Liver (tissue), 3 donors: ENCODE results near the gene GHITM.

Experiments used
- RAD21 ChIP-seq, 2 donors: IDR thresholded peaks; 2 replicates each; pipeline ENCODE4 v1.6.1; 2016; ENCODE audit warnings: antibody characterized with exemption in 2 of 2, mild to moderate bottlenecking in 2 of 2
- YY1 ChIP-seq: IDR thresholded peaks from 2 replicates; pipeline ENCODE4 v1.6.1; 2016; ENCODE audit warnings: antibody characterized with exemption, mild to moderate bottlenecking
- TF ChIP-seq, protein P1 (sequence below): fragments of 150-350 bp; IDR thresholded peaks from 2 replicates; pipeline ENCODE4 v1.5.1; 2017; ENCODE audit warnings: improper control_type of control experiment, low read depth, low read length; ENCODE audit not compliant: missing input control
- TF ChIP-seq, protein P2 (sequence below): IDR thresholded peaks from 2 replicates; pipeline ENCODE4 v1.6.1; 2016; ENCODE audit warnings: antibody characterized with exemption, mild to moderate bottlenecking
- donor health status: healthy.
- donor health status: healthy.

DNA sequence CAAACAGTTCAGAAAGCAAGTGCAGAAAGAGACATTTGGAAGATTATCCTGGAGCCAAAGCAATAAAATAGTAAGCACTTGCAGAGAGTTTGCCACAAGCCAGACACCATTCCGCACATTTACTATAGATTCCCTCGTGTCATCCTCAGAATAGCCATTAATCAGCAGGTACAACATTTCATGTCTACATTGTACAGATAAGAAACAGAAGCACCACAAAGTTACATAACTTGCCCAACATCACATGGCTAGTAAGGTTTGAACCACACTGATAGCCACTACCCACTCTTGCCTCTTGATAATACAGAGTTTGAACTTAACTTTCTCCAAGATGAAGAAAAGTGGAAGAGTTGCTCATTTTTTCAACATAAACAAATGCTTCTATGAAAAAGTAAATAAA lies 40.6 kb upstream of the GHITM start:
- TF ChIP-seq, protein P1, sequence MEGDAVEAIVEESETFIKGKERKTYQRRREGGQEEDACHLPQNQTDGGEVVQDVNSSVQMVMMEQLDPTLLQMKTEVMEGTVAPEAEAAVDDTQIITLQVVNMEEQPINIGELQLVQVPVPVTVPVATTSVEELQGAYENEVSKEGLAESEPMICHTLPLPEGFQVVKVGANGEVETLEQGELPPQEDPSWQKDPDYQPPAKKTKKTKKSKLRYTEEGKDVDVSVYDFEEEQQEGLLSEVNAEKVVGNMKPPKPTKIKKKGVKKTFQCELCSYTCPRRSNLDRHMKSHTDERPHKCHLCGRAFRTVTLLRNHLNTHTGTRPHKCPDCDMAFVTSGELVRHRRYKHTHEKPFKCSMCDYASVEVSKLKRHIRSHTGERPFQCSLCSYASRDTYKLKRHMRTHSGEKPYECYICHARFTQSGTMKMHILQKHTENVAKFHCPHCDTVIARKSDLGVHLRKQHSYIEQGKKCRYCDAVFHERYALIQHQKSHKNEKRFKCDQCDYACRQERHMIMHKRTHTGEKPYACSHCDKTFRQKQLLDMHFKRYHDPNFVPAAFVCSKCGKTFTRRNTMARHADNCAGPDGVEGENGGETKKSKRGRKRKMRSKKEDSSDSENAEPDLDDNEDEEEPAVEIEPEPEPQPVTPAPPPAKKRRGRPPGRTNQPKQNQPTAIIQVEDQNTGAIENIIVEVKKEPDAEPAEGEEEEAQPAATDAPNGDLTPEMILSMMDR, result no peak
- TF ChIP-seq, protein P2, sequence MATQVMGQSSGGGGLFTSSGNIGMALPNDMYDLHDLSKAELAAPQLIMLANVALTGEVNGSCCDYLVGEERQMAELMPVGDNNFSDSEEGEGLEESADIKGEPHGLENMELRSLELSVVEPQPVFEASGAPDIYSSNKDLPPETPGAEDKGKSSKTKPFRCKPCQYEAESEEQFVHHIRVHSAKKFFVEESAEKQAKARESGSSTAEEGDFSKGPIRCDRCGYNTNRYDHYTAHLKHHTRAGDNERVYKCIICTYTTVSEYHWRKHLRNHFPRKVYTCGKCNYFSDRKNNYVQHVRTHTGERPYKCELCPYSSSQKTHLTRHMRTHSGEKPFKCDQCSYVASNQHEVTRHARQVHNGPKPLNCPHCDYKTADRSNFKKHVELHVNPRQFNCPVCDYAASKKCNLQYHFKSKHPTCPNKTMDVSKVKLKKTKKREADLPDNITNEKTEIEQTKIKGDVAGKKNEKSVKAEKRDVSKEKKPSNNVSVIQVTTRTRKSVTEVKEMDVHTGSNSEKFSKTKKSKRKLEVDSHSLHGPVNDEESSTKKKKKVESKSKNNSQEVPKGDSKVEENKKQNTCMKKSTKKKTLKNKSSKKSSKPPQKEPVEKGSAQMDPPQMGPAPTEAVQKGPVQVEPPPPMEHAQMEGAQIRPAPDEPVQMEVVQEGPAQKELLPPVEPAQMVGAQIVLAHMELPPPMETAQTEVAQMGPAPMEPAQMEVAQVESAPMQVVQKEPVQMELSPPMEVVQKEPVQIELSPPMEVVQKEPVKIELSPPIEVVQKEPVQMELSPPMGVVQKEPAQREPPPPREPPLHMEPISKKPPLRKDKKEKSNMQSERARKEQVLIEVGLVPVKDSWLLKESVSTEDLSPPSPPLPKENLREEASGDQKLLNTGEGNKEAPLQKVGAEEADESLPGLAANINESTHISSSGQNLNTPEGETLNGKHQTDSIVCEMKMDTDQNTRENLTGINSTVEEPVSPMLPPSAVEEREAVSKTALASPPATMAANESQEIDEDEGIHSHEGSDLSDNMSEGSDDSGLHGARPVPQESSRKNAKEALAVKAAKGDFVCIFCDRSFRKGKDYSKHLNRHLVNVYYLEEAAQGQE, result no peak
- TF ChIP-seq RAD21 (IDR thresholded peaks at IDR 0.05) (no peak), YY1 (no peak)
